HepG2 (cell line): ENCODE results near the gene CHPF. TPM values are rescaled to one million over a fixed set of nuclear protein-coding genes. Genes with fewer than 3 reads are reported as not detected.

ENCODE experiments used
- DPF2 ChIP-seq: sonication (generic); formaldehyde crosslinking; IDR thresholded peaks from 2 replicates; pipeline ENCODE4 v1.4.0; 2020; ENCODE audit warnings: mild to moderate bottlenecking, low read depth, missing genetic modification reagents, borderline replicate concordance
- FOXK1 ChIP-seq: sonication (generic); formaldehyde crosslinking; IDR thresholded peaks from 2 replicates; pipeline ENCODE4 v1.4.0; 2020; ENCODE audit warnings: low read depth, missing genetic modification reagents, borderline replicate concordance
- RFXANK ChIP-seq: IDR thresholded peaks from 2 replicates; pipeline ENCODE4 v1.6.1; 2016
- SMC3 ChIP-seq: IDR thresholded peaks from 2 replicates; pipeline ENCODE4 v1.6.1; 2011; ENCODE audit warnings: low read length, improper control_type of control experiment
- SRSF9 ChIP-seq: fragments of 200-400 bp; formaldehyde crosslinking; IDR thresholded peaks from 2 replicates; pipeline ENCODE4 v1.6.1; 2018; ENCODE audit warnings: borderline replicate concordance, mild to moderate bottlenecking, low read depth, low read length; ENCODE audit not compliant: insufficient read depth, poor library complexity, severe bottlenecking
- ZNF124 ChIP-seq: sonication (generic); formaldehyde crosslinking; IDR thresholded peaks from 2 replicates; pipeline ENCODE4 v1.4.0; 2020; ENCODE audit warnings: missing genetic modification reagents
- ZNF232 ChIP-seq: sonication (generic); formaldehyde crosslinking; IDR thresholded peaks from 2 replicates; pipeline ENCODE4 v1.4.0; 2020; ENCODE audit warnings: missing genetic modification reagents, borderline replicate concordance
- ZNF367 ChIP-seq: sonication (generic); formaldehyde crosslinking; IDR thresholded peaks from 2 replicates; pipeline ENCODE4 v1.4.0; 2020; ENCODE audit warnings: missing genetic modification reagents, borderline replicate concordance
- ZNF549 ChIP-seq: sonication (generic); formaldehyde crosslinking; IDR thresholded peaks from 2 replicates; pipeline ENCODE4 v1.5.0; 2020; ENCODE audit warnings: missing genetic modification reagents
- polyA plus RNA-seq, 8 experiments: library from polyadenylated mRNA; depleted of rRNA in 3 of 8; stranded (reverse) in 7 of 8; unstranded in 1 of 8; fragments of >200 nt; fragmentation: Illumina TruSeq in 4 of 8; extraction: Trizol in 4 of 8; gene quantifications; 2 replicates each; pipeline versions ENCODE4 v1.2.1 to v1.2.3, GENCODE V29; 2011 to 2016; ENCODE audit warnings: low read depth in 4 of 8, missing spikeins in 1 of 8, mixed read lengths in 1 of 8; ENCODE audit not compliant: insufficient read depth in 1 of 8
- total RNA-seq, 5 experiments: library from RNA; depleted of rRNA; stranded (reverse); fragments of >200 nt; fragmentation: Illumina TruSeq; extraction: Trizol; gene quantifications; 2 replicates each; pipeline ENCODE4 v1.2.3, GENCODE V29; 2016; ENCODE audit warnings: low read depth in 1 of 5
- TF ChIP-seq, protein P1 (sequence below): IDR thresholded peaks from 2 replicates; pipeline ENCODE4 v1.6.1; 2016
- TF ChIP-seq, protein P2 (sequence below): sonication (generic); formaldehyde crosslinking; IDR thresholded peaks from 2 replicates; pipeline ENCODE4 v1.4.0; 2020; ENCODE audit warnings: missing genetic modification reagents
- TF ChIP-seq, protein P3 (sequence below): sonication (generic); formaldehyde crosslinking; IDR thresholded peaks from 2 replicates; pipeline ENCODE4 v1.9.0; 2022; ENCODE audit warnings: missing genetic modification reagents, mild to moderate bottlenecking, borderline replicate concordance
- TF ChIP-seq, protein P4 (sequence below): sonication (generic); formaldehyde crosslinking; IDR thresholded peaks from 2 replicates; pipeline ENCODE4 v1.8.0; 2022; ENCODE audit warnings: mild to moderate bottlenecking, missing genetic modification reagents; ENCODE audit not compliant: insufficient replicate concordance
- TF ChIP-seq, protein P5 (sequence below): sonication (generic); formaldehyde crosslinking; IDR thresholded peaks from 2 replicates; pipeline ENCODE4 v1.5.0; 2020; ENCODE audit warnings: mild to moderate bottlenecking, missing genetic modification reagents
- TF ChIP-seq, protein P6 (sequence below), 2 experiments: sonication (generic) in 1 of 2; formaldehyde crosslinking in 1 of 2; IDR thresholded peaks; 2 replicates each; pipeline versions ENCODE4 v1.4.0 to v1.6.1; 2016 to 2020; ENCODE audit warnings: borderline replicate concordance in 1 of 2, low read depth in 1 of 2, mild to moderate bottlenecking in 1 of 2, missing genetic modification reagents in 1 of 2

The CHPF gene
- total and polyA plus RNA-seq, 2 of the 13 experiments (the other 11 are each of a cell fraction or from before 2014, with no cell fraction given), result 79.6 to 111 TPM

DNA sequence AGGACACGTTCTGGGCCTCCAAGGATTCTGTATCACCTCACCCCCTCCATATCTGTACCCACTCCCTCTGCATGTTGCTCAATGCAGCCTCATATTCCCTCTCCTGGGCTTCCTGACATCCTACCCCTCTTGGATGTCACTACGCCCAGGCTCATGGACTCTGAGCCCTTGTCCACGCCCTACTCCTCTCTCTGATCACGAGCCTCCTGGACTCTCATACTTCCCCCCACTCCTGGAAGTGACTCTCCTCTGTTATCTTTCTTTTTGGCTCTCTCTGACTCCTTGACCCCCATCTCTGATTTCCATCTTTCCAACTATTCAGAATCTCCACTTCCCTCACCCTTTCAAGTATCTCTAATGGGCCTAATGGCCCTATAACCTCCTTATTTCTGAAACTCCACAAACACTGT lies 2.3 kb upstream of the CHPF start (continued):
- TF ChIP-seq, protein P1, sequence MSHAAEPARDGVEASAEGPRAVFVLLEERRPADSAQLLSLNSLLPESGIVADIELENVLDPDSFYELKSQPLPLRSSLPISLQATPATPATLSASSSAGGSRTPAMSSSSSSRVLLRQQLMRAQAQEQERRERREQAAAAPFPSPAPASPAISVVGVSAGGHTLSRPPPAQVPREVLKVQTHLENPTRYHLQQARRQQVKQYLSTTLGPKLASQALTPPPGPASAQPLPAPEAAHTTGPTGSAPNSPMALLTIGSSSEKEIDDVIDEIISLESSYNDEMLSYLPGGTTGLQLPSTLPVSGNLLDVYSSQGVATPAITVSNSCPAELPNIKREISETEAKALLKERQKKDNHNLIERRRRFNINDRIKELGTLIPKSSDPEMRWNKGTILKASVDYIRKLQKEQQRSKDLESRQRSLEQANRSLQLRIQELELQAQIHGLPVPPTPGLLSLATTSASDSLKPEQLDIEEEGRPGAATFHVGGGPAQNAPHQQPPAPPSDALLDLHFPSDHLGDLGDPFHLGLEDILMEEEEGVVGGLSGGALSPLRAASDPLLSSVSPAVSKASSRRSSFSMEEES, result peak; percentile 98
- TF ChIP-seq SRSF9, result no peak
- TF ChIP-seq, protein P2, sequence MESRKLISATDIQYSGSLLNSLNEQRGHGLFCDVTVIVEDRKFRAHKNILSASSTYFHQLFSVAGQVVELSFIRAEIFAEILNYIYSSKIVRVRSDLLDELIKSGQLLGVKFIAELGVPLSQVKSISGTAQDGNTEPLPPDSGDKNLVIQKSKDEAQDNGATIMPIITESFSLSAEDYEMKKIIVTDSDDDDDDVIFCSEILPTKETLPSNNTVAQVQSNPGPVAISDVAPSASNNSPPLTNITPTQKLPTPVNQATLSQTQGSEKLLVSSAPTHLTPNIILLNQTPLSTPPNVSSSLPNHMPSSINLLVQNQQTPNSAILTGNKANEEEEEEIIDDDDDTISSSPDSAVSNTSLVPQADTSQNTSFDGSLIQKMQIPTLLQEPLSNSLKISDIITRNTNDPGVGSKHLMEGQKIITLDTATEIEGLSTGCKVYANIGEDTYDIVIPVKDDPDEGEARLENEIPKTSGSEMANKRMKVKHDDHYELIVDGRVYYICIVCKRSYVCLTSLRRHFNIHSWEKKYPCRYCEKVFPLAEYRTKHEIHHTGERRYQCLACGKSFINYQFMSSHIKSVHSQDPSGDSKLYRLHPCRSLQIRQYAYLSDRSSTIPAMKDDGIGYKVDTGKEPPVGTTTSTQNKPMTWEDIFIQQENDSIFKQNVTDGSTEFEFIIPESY (CRISPR knock-in tag), result no peak
- peak; percentile 38 for TF ChIP-seq SMC3
- no peak for TF ChIP-seq RFXANK (CRISPR knock-in tag)
- TF ChIP-seq DPF2, result 0 out of 2 replicates have a peak, but pooled peaks have one; percentile 36
- 0 out of 2 replicates have a peak, but pooled peaks have one; percentile 72 for TF ChIP-seq ZNF124
- no peak for TF ChIP-seq ZNF232 (CRISPR knock-in tag)
- TF ChIP-seq, protein P3, sequence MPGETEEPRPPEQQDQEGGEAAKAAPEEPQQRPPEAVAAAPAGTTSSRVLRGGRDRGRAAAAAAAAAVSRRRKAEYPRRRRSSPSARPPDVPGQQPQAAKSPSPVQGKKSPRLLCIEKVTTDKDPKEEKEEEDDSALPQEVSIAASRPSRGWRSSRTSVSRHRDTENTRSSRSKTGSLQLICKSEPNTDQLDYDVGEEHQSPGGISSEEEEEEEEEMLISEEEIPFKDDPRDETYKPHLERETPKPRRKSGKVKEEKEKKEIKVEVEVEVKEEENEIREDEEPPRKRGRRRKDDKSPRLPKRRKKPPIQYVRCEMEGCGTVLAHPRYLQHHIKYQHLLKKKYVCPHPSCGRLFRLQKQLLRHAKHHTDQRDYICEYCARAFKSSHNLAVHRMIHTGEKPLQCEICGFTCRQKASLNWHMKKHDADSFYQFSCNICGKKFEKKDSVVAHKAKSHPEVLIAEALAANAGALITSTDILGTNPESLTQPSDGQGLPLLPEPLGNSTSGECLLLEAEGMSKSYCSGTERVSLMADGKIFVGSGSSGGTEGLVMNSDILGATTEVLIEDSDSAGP (CRISPR knock-in tag), result 0 out of 2 replicates have a peak, but pooled peaks have one; percentile 60
- TF ChIP-seq, protein P4, sequence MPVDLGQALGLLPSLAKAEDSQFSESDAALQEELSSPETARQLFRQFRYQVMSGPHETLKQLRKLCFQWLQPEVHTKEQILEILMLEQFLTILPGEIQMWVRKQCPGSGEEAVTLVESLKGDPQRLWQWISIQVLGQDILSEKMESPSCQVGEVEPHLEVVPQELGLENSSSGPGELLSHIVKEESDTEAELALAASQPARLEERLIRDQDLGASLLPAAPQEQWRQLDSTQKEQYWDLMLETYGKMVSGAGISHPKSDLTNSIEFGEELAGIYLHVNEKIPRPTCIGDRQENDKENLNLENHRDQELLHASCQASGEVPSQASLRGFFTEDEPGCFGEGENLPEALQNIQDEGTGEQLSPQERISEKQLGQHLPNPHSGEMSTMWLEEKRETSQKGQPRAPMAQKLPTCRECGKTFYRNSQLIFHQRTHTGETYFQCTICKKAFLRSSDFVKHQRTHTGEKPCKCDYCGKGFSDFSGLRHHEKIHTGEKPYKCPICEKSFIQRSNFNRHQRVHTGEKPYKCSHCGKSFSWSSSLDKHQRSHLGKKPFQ (CRISPR knock-in tag), result no peak
- peak; percentile 73; the same call in 1 of the 2 replicates for TF ChIP-seq FOXK1 (CRISPR knock-in tag)
- TF ChIP-seq ZNF367 (CRISPR knock-in tag), result no peak
- TF ChIP-seq, protein P5, sequence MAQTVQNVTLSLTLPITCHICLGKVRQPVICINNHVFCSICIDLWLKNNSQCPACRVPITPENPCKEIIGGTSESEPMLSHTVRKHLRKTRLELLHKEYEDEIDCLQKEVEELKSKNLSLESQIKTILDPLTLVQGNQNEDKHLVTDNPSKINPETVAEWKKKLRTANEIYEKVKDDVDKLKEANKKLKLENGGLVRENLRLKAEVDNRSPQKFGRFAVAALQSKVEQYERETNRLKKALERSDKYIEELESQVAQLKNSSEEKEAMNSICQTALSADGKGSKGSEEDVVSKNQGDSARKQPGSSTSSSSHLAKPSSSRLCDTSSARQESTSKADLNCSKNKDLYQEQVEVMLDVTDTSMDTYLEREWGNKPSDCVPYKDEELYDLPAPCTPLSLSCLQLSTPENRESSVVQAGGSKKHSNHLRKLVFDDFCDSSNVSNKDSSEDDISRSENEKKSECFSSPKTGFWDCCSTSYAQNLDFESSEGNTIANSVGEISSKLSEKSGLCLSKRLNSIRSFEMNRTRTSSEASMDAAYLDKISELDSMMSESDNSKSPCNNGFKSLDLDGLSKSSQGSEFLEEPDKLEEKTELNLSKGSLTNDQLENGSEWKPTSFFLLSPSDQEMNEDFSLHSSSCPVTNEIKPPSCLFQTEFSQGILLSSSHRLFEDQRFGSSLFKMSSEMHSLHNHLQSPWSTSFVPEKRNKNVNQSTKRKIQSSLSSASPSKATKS, result peak; percentile 65; the same call in 1 of the 2 replicates
- no peak for TF ChIP-seq ZNF549
- TF ChIP-seq, protein P6, sequence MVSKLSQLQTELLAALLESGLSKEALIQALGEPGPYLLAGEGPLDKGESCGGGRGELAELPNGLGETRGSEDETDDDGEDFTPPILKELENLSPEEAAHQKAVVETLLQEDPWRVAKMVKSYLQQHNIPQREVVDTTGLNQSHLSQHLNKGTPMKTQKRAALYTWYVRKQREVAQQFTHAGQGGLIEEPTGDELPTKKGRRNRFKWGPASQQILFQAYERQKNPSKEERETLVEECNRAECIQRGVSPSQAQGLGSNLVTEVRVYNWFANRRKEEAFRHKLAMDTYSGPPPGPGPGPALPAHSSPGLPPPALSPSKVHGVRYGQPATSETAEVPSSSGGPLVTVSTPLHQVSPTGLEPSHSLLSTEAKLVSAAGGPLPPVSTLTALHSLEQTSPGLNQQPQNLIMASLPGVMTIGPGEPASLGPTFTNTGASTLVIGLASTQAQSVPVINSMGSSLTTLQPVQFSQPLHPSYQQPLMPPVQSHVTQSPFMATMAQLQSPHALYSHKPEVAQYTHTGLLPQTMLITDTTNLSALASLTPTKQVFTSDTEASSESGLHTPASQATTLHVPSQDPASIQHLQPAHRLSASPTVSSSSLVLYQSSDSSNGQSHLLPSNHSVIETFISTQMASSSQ (IDR thresholded peaks at IDR 0.05; ENCODE audit: low read depth), result peak; percentile 41; the same call in 1 of the 2 replicates
- TF ChIP-seq, protein P6 (CRISPR knock-in tag; IDR thresholded peaks at IDR 0.05; ENCODE audit: borderline replicate concordance), result no peak
